GM18861 (cell line): ENCODE data around the gene TLCD2.
"Not testable (repeated sequence)": the region's sequence is repeated elsewhere in the genome, so short reads cannot be mapped to it uniquely, and the experiment has no call there.

ENCODE experiments used
- ATAC-seq: cut with Tn5 transposase; IDR thresholded peaks from one replicate; pipeline ENCODE4 v1.9.1; 2021; ENCODE audit not compliant: unreplicated experiment

Gene TLCD2

GRCh38 chr17:1695365-1695764 lies 14.8 kb downstream of the TLCD2 start:
- ATAC-seq: no peak

GRCh38 chr17:1693339-1693738 lies 16.8 kb downstream of the TLCD2 start:
- ATAC-seq: no peak

GRCh38 chr17:1690544-1691221 lies 19.5 kb downstream of the TLCD2 start:
- ATAC-seq: no peak

- ATAC-seq: not testable (repeated sequence)
Observed at GRCh38 chr17:1688405-1688804, 21.8 kb downstream of the TLCD2 start.

- ATAC-seq: no peak
Observed at GRCh38 chr17:1686086-1686485, 24.1 kb downstream of the TLCD2 start.

GRCh38 chr17:1684378-1685189 lies 25.6 kb downstream of the TLCD2 start, which contains the start of gene PRPF8:
Gene PRPF8, minus strand, starts transcription at chr17:1684867. Its CDS starts 296 bp downstream, at chr17:1684571.
- peak; percentile 91 for ATAC-seq

- ATAC-seq: no peak
Observed at GRCh38 chr17:1683459-1683858, 26.7 kb downstream of the TLCD2 start.

- ATAC-seq: no peak
Observed at GRCh38 chr17:1676401-1676800, 33.8 kb downstream of the TLCD2 start.

GRCh38 chr17:1673041-1673785 lies 37.0 kb downstream of the TLCD2 start:
- no peak for ATAC-seq

GRCh38 chr17:1663934-1664333 lies 46.2 kb downstream of the TLCD2 start:
- not testable (repeated sequence) for ATAC-seq

- ATAC-seq: no peak
Observed at GRCh38 chr17:1661045-1661444, 49.1 kb downstream of the TLCD2 start.

- no peak for ATAC-seq
Observed at GRCh38 chr17:1658100-1658499, 52.1 kb downstream of the TLCD2 start.

- ATAC-seq: no peak
Observed at GRCh38 chr17:1653735-1654134, 56.4 kb downstream of the TLCD2 start.

GRCh38 chr17:1652794-1653193 lies 57.4 kb downstream of the TLCD2 start:
- ATAC-seq: not testable (repeated sequence)
